Thymus (tissue), 11 donors: ENCODE results near the gene KRTAP4-4. TPM values are rescaled to one million over a fixed set of nuclear protein-coding genes. Genes with fewer than 3 reads are reported as not detected.
"Not testable (repeated sequence)": the region's sequence is repeated elsewhere in the genome, so short reads cannot be mapped to it uniquely, and the experiment has no call there.

ENCODE experiments used
- DNase-seq, 9 donors: peaks; one replicate each; pipeline ENCODE4 v3.0.0-alpha.2; 2013; ENCODE audit warnings: low spot score in 9 of 9, low read depth in 6 of 9, missing footprints in 1 of 9
- H3K27ac ChIP-seq, 2 donors: one replicate each; pipeline ENCODE4 v1.5.1; 2013; ENCODE audit warnings: control low read depth in 1 of 2, low read depth in 1 of 2, low read length in 1 of 2, mild to moderate bottlenecking in 1 of 2, moderate library complexity in 1 of 2
- H3K27me3 ChIP-seq, 2 donors: one replicate each; pipeline ENCODE4 v1.5.1; 2013; ENCODE audit warnings: low read length in 1 of 2; ENCODE audit not compliant: control insufficient read depth in 2 of 2, insufficient read depth in 1 of 2
- H3K36me3 ChIP-seq, 2 donors: one replicate each; pipeline ENCODE4 v1.5.1; 2013; ENCODE audit warnings: low read length in 1 of 2, mild to moderate bottlenecking in 1 of 2, moderate library complexity in 1 of 2; ENCODE audit not compliant: control insufficient read depth in 2 of 2, insufficient read depth in 2 of 2
- H3K4me1 ChIP-seq, 2 donors: one replicate each; pipeline ENCODE4 v1.5.1; 2013; ENCODE audit warnings: low read length in 2 of 2; ENCODE audit not compliant: control insufficient read depth in 2 of 2, insufficient read depth in 2 of 2
- H3K4me3 ChIP-seq, 2 donors: one replicate each; pipeline ENCODE4 v1.5.1; 2013; ENCODE audit warnings: low read length in 2 of 2, control low read depth in 1 of 2, mild to moderate bottlenecking in 1 of 2
- H3K9me3 ChIP-seq, 2 donors: one replicate each; pipeline ENCODE4 v1.5.1; 2013; ENCODE audit warnings: low read length in 1 of 2, mild to moderate bottlenecking in 1 of 2; ENCODE audit not compliant: control insufficient read depth in 2 of 2, insufficient read depth in 1 of 2
- WGBS: extraction: QIAGEN DNeasy Blood & Tissue Kit; methylation state at CpG from one replicate; pipeline ENCODE4 v1.1.7; 2013; 5-methylcytosine and 5-hydroxymethylcytosine counted together
- polyA plus RNA-seq: library from polyadenylated mRNA; stranded (reverse); fragments of 200-250 nt; gene quantifications from one replicate; pipeline ENCODE4 v1.2.3, GENCODE V29; 2013
- total RNA-seq: library from RNA; stranded (reverse); fragments of 120-200 nt; gene quantifications from one replicate; pipeline ENCODE4 v1.2.4, GENCODE V29; 2013
- donor health status: healthy.

The KRTAP4-4 gene
- total and polyA plus RNA-seq, 2 donors: not detected

DNA sequence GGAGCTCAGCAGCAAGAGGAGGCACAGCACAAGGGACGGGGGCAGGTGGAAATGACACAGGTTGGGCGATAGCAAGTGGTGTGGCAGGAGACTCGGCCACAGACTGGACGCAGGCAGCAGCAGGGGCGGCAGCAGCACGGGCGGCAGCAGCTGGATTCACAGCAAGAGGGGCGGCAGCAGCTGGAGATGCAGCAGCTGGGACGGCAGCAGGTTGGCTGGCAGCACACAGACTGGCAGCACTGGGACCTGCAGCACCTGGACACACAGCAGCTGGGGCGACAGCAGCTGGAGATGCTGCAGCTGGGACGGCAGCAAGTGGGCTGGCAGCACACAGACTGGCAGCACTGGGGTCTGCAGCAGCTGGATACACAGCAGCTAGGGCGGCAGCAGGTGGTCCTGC lies 20.7 kb downstream of the KRTAP4-4 start:
- not testable (repeated sequence) for H3K27ac ChIP-seq, DNase-seq, H3K9me3 ChIP-seq, H3K4me1 ChIP-seq, H3K36me3 ChIP-seq, H3K27me3 ChIP-seq, H3K4me3 ChIP-seq
- WGBS: 94% methylated on average over 12 of the region's 12 CpGs

DNA sequence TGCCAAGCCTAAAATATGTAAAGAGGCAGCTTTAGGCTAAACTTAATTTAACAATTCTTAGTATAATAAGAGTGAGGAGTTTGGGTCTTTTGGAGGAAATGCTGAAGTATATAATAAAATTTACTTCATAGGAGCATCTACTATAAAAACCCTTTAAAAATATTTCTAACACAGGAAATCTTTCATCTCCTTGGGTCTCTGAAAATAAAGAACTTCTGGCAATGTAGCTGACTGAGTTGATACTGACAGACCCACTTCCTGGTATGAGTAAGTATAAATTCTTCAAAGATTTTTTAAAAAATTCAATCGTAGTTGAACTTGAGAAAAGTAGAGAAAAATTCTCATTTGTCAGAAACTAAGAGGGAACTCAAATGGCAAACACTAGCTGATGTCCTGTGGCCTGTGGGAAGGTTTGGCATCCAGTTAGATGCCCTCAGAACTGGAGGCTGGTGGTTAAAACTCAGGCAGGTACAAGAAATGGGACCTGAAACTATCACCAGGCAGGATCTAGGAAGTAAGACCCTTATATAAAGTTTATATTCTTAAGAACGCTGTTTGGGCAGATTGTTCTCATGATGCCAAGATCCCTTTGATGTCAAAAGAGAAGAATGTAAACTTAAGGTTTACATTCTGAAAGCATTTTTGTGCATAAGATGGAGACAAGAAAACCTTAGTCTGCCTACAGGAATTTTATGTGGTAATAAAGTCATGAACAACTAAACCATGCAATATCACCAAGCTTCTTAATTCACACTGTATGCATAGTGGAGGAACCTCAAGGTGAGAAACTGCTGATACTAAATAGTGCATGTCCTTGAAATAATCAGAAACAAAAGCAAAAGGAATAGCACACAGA lies 26.4 kb downstream of the KRTAP4-4 start:
- H3K4me1 ChIP-seq: no peaks in the 10 kb centered on the region
- H3K36me3 ChIP-seq: no peaks in the 10 kb centered on the region
- H3K4me3 ChIP-seq: no peak overlapping the region
- no peak overlapping the region for H3K27ac ChIP-seq
- H3K9me3 ChIP-seq: no peaks in the 10 kb centered on the region
- WGBS: 41% methylated on average over 2 of the region's 2 CpGs
- no peaks in the 10 kb centered on the region for H3K27me3 ChIP-seq
- DNase-seq: no peak

DNA sequence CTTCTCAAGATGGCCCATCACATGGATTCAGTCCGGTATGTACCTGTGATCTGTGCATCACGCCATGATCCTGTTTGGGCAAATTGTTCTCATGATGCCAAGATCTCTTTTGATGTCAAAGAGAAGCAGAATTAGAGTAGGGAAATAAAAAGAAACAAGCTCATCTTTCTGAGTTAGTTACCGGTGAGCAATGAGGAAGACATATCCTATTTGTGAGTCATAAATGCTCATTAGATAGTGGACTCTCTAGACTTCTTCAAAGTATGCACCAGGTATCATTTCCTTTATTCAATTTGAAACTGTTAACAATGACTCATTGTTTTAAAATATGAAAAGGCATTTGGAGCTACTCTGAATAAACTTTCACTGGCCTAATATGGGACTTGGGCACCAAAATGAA lies 28.6 kb downstream of the KRTAP4-4 start:
- Histone ChIP-seq H3K4me3 (no peak overlapping the region), H3K27ac (no peak overlapping the region), H3K9me3 (no peaks in the 10 kb centered on the region), H3K27me3 (no peaks in the 10 kb centered on the region), H3K36me3 (no peaks in the 10 kb centered on the region), H3K4me1 (no peaks in the 10 kb centered on the region)
- 93% methylated on average over 3 of the region's 3 CpGs for WGBS
- DNase-seq: no peak

DNA sequence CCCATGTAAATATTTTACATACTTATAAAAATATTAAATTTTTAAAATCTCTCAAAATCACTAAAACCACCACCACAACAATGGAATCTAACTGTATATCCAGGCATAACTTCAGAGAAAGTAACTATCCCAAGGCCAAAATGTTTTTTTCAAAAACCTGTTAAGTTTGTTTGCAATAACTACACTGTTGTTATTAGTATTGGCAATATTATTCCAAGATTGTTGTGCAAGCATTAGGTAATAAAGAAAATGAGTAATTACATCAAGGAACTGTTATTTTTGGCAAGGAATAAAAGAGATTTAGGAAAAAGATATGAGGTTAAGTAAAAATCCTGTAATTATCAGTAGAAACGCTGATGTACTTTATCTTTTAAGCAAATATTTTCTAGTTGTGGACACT lies 33.2 kb downstream of the KRTAP4-4 start:
- no peaks in the 10 kb centered on the region for H3K36me3 ChIP-seq
- H3K27me3 ChIP-seq: no peaks in the 10 kb centered on the region
- H3K4me1 ChIP-seq: no peaks in the 10 kb centered on the region
- H3K4me3 ChIP-seq: no peak overlapping the region
- WGBS: 97% methylated on average over 1 of the region's 1 CpG
- no peaks in the 10 kb centered on the region for H3K9me3 ChIP-seq
- H3K27ac ChIP-seq: no peak overlapping the region
- no peak for DNase-seq

DNA sequence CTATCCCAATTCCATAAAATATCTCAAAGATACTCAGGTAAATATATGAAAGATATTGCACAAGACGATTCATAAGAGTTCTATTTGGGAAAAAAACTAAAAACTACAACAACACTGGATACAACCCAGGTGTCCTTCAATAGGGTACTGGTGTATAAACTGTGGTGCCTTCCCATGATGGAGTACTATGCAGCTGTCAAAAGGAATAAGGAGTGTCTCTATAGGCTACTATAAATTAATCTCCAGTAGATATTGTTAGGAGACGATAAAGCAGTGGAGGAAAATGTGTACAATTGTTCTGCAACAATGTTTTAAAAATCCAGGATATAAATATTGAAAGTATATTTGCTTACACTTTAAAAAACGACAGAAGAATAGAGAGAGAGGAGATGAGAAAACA lies 34.1 kb downstream of the KRTAP4-4 start:
- Histone ChIP-seq H3K27ac (no peak overlapping the region), H3K9me3 (no peaks in the 10 kb centered on the region), H3K4me1 (no peaks in the 10 kb centered on the region), H3K4me3 (no peak overlapping the region), H3K27me3 (no peaks in the 10 kb centered on the region), H3K36me3 (no peaks in the 10 kb centered on the region)
- 95% methylated on average over 3 of the region's 3 CpGs for WGBS
- no peak for DNase-seq

DNA sequence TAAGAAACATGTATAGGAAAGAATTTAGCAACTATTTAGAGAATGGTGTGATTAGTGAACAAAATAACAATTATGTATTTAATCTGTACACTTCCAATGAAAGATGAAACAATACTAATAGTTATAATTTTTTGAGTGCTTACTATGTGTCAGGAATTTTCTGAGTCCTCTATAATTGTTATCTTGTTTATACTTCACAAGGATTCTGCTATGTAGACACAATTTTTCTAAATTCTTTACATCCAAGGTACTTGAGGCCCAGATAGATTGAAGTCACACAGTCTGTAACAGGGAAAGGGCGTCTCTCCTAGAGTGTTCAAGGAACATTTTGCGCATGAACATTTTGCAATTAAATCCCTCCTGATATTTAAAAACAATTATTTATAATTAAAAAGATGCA lies 35.5 kb downstream of the KRTAP4-4 start:
- Histone ChIP-seq H3K4me1 (no peaks in the 10 kb centered on the region), H3K27me3 (no peaks in the 10 kb centered on the region), H3K27ac (no peak overlapping the region), H3K4me3 (no peak overlapping the region), H3K36me3 (no peaks in the 10 kb centered on the region), H3K9me3 (no peaks in the 10 kb centered on the region)
- WGBS: 96% methylated on average over 2 of the region's 2 CpGs
- no peak for DNase-seq

DNA sequence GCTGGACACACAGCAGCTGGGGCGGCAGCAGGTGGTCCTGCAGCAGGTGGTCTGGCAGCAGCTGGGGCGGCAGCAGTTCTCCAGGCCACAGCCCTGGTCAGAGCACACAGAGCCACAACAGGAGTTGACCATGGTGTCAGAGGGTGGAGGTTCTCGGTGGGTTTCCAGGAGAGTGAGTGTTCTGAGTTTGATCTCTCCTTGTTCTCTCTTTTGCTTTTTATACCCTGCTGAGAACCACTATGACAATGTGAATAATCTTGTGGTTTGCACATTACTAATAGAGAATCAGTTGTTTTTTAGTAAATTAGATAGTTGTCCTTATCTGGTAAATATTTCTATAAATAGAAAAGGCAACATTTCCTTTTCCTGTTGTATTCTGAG lies 36.6 kb downstream of the KRTAP4-4 start, which contains the start of gene KRTAP4-12:
Gene KRTAP4-12, minus strand, starts transcription at position 192 of the 381 bp plus-strand sequence. Its CDS starts 60 bp downstream, at position 132.
- WGBS: 82% methylated on average over 3 of the region's 3 CpGs
- not testable (repeated sequence) for H3K27ac ChIP-seq, H3K4me3 ChIP-seq, DNase-seq, H3K9me3 ChIP-seq, H3K27me3 ChIP-seq, H3K36me3 ChIP-seq, H3K4me1 ChIP-seq

DNA sequence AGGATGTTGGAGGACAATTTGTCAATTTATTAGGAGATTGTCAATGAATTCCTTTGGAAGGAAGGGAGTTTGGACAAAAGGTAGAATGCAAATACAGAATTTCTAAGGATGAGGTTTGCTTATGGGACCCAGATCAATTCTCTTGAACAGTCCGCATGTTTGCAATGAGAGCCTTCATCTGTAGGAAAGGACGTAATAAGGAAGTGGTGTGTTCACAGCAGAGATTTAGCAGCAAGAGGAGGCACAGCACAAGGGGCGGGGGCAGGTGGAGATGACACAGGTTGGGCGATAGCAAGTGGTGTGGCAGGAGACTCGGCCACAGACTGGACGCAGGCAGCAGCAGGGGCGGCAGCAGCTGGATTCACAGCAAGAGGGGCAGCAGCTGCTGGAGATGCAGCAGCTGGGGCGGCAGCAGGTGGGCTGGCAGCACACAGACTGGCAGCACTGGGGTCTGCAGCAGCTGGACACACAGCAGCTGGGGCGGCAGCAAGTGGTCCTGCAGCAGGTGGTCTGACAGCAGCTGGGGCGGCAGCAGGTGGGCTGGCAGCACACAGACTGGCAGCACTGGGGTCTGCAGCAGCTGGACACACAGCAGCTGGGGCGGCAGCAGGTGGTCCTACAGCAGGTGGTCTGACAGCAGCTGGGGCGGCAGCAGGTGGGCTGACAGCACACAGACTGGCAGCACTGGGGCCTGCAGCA lies 37.1 kb downstream of the KRTAP4-4 start:
- H3K4me1 ChIP-seq, DNase-seq: not testable (repeated sequence)
- WGBS: 94% methylated on average over 12 of the region's 12 CpGs

DNA sequence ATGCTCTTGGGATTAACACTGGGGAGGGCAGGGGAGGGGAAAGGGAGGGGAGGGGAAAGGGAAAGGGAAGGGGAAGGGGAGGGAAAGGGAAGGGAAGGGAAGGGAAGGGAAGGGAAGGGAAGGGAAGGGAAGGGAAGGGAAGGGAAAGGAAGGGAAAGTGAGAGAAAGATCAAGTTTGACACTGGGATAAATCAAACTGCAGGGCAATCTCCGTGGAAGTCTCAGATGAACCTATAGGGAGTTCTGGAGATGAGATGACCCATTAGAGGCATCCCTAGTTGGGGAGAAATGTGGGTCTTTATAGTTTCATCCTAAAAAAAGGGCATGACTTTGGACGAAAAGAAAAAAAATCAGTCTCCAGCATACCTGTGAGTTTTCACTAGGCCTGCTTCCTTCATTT lies 38.8 kb downstream of the KRTAP4-4 start:
- no peaks in the 10 kb centered on the region for H3K27me3 ChIP-seq
- no peaks in the 10 kb centered on the region for H3K9me3 ChIP-seq
- DNase-seq: no peak
- H3K4me3 ChIP-seq: no peak overlapping the region
- H3K4me1 ChIP-seq: no peaks in the 10 kb centered on the region
- H3K27ac ChIP-seq: no peak overlapping the region
- WGBS: 95% methylated on average over 2 of the region's 2 CpGs
- H3K36me3 ChIP-seq: no peaks in the 10 kb centered on the region

More for the DNA sequence above, 37.1 kb downstream of the KRTAP4-4 start:
- H3K36me3 ChIP-seq, H3K27me3 ChIP-seq, H3K4me3 ChIP-seq, H3K9me3 ChIP-seq, H3K27ac ChIP-seq: not testable (repeated sequence)
